HG02973 (cell line): ENCODE measurements around the gene TMX2.
A peak's percentile ranks its signal among the peaks of the same experiment; 100 is the strongest.
"Not testable (repeated sequence)": the region's sequence is repeated elsewhere in the genome, so short reads cannot be mapped to it uniquely, and the experiment has no call there.

Source experiments
- ATAC-seq: cut with Tn5 transposase; IDR thresholded peaks from one replicate; pipeline ENCODE4 v1.9.1; 2021; ENCODE audit warnings: moderate library complexity; ENCODE audit not compliant: unreplicated experiment

TMX2 gene, protein sequence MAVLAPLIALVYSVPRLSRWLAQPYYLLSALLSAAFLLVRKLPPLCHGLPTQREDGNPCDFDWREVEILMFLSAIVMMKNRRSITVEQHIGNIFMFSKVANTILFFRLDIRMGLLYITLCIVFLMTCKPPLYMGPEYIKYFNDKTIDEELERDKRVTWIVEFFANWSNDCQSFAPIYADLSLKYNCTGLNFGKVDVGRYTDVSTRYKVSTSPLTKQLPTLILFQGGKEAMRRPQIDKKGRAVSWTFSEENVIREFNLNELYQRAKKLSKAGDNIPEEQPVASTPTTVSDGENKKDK

DNA sequence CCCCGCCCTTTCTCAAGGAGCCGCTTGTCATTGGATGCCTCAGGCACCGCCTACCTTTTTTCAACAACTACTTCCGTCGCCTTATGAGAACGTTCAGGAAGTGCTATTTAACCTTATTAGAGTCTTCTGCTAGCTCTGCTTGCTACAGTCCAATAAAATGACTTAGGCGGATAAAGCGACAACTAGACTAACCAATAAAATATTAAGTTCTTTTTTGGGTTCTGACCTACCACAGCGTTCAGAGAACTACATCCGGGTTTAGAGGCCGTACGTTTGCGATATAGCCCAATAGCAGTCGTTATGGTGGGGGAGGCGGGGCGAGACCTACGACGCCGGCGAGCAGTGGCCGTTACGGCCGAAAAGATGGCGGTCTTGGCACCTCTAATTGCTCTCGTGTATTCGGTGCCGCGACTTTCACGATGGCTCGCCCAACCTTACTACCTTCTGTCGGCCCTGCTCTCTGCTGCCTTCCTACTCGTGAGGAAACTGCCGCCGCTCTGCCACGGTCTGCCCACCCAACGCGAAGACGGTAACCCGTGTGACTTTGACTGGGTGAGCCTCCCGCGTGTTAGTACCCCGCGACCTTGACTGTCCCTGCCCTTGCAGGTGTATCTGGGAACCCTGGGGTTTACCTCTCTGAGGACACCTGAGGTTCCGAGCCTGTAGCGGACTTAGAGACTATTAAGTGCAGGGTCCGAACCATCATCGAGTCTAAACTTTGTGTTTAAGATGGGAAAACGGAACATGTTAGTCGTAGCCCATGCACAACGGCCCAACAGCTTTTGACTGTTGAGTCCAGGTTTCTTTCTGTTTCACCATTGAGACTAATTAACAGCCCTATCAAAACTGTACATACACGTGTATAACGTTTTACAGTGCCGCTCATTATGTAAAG lies at the start of gene TMX2:
TSS of gene TMX2 (plus strand) at position 338 of the 895 bp plus-strand sequence. CDS start at position 364, 26 bp downstream.
- peak; percentile 91 for ATAC-seq

DNA sequence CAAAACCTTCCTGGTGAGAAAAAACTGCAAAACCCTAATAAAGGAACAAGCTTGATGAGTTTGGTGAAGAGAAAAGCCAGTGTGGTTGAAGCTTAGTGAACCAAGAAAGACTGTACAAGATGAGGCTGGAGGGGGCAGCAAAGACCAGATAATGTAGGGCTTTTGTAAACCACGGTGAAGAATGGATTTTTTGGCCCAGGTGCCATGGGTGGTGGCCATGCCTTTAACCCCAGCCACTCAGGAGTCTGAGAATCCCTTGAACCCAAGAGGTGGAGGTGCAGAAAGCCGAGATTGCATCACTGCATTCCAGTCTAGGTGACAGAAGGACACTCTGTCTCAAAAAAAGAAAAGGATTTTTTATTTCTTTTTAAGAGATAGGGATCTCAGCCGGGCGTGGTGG lies 49.5 kb upstream of the TMX2 start:
- ATAC-seq: no peak

DNA sequence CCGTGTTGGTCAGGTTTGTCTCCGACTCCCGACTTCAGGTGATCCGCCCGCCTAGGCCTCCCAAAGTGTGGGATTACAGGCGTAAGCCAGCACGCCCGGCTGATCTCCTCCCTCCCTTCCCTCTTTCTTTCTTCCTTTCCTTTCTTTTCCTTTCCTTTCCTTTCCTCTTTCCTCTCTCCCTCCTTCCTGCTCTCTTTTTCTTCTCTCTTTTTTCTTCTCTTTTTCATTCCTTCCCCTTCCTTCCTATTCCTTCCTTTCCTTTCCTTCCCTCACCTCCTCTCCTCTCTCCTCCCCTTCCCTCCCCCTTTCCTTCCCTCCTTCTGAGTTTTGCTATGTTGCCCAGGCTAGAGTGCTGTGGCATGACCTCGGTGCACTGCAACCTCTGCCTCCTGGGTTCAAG lies 48.4 kb upstream of the TMX2 start:
- ATAC-seq: no peak

DNA sequence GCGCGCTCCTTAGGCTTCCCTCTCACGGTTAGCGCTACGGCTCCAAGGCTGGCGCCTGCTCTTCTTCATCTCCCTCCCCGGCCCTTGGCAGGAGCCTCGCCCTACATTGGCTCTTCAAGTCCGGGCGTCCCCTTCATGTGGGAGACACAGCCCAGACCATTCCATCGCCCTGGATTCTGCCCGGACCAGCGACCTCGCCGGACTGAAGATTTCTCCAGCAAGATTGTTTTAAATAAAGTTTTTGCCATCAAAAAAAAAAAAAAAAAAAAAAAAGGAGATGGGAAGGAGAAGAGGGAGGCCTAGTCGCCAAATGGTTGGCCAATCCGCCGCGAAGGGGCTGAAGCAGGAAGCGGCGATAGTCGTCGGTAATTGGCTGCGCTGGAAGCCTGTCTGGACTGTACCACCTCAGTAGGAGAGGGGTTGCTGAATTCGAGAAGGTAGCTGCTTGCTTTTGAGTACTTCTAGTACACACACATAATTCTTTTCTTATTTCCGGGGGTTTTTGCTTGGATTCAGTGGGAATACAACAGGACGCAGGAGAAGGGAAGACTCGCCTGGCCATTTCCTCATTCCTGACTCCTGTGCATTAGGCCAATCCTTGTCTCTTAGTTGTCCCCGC lies 45.2 kb upstream of the TMX2 start:
- peak; percentile 54 for ATAC-seq

DNA sequence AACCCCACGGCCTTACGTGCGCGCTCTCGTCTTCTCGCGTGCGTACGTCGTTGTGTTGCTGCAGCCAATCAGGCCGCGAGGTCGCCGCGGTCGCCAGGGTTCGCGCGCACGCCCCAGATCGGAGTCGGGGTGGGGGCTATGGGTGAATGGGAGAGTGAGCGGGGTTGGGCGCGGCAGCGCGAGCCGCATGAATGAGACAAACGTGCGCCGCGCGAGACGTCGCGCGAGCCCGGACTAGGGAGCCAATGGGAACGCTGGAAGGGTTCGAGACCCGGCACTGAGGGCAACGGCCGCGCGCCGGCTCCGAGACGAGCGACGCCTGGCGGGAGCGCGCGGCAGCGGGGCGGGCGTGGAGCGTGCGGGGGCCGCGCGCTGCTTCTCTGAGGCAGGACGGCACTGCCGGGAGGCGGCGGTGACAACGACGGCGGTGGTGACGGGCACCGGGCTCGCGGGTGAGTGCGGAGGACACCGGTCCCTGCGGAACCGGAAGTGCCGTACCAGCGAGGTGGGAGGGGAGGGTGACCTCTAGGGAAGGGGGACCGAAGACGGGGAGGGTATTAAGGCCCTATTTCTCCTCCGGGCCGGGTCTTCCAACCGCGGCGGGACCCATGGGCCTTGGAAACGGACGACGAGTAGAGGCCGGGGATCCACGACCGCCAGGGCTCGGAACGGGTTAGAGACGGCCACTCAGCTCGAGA lies 44.5 kb upstream of the TMX2 start, which contains the start of gene ZDHHC5:
TSS of gene ZDHHC5 (plus strand) at position 379 of the 698 bp plus-strand sequence. CDS start 4,977 bp downstream, outside the sequence.
- ATAC-seq: peak; percentile 86

DNA sequence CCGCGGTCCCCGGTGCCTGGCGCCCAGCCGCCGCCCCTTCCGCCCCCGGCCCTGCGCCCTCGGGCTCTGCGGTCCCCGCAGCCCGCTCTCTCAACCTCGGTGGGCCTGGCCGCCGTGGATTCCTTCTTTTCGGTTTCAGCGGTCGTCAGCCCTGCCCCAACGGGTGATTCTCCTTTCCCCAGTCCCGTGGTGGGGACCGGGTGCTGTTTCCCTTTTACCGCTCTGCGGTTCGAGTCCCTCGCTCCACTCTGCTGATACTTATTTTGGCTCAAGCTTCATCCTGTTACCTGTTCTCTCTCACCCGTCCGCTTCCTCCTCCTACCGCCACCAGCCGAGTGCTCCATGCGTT lies 44.0 kb upstream of the TMX2 start:
- ATAC-seq: peak; percentile 9

DNA sequence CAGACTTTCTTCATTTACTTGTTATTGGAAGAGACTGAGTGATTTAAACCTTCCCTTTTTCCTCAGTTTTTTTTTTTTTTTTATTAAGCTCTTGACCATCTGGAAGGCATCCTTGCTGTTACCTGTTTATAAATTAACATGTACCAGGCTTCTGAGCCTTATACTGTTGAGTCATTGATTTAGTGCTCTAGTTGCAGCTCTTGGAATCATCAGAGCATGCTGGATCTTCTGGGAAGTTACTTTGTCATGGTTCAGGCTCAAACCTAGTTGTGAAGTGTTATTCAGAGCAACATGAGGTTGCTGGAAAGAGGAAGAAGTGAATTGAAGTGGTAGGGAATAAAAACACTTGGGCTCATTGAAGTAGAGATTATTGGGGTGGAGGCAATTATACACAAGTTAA lies 38.1 kb upstream of the TMX2 start:
- no peak for ATAC-seq

DNA sequence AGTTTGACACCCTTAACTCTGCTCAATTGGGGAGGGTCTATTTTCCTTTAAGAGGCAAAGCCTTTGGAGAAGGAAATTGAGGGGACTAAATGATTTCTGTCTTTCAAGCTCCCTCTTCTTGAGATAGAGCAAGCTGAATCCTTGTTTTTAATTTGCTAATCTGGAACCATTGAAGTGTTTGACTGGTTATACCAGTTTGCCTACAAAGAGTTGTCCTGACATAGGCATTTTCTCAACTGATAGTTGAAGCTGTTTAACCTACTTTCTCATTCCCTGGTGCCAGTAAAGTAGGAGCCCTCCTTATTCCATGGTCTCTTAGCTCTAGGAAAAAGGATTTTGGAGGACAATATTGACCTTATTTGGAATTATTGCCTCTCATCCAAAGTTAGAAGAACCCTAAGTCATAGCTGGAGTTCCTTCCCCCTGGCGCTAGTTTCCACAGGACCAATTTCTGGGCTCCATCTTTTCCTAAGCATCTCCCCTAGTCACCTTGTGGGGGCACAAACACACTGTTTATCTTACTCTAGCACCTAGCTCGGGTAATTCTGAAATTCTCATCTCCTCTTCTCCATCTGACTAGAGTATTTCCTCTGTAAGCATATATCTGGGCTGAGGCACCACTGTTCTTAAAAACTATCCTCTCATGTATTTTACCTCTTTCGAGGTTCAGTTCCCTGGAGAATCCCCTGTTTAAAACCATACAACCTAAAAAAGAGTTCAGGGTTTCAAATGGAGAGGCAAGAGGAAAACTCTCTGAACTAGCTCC lies 37.0 kb upstream of the TMX2 start:
- ATAC-seq: no peak

DNA sequence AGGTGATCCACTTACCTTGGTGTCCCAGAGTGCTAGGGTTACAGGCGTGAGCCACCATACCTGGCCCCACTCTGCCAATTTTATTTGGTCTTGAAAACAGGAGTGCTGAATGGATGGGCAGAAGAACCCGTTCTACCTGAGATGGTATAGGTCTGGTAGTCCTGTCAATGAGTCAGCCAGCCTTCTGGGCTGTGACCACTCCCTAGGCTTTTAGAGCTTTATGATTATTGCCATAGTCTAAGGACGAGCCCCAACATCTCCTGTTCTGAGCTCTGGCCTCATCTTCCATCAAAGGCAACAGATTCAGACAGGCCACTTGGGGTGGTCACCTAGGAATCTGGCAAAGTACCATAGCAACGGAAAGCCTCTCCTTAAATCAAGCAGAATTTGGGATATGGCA lies 33.0 kb upstream of the TMX2 start:
- ATAC-seq: no peak

DNA sequence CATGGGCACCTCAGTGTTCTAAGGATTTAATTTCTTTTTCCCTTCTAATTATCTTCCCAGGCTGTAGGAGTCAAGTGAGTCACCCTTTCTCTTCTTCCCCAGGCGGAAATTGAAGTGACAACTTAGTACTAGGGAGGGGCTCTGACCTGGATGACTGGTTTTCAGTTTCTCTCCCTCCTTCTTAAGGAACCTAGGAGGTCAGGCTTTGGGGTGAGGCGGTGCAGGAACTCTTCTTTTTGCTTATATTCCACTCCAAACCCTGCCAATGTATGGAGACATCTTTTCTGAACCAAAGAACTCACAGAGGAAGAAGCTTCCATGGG lies 31.9 kb upstream of the TMX2 start:
- ATAC-seq: no peak

DNA sequence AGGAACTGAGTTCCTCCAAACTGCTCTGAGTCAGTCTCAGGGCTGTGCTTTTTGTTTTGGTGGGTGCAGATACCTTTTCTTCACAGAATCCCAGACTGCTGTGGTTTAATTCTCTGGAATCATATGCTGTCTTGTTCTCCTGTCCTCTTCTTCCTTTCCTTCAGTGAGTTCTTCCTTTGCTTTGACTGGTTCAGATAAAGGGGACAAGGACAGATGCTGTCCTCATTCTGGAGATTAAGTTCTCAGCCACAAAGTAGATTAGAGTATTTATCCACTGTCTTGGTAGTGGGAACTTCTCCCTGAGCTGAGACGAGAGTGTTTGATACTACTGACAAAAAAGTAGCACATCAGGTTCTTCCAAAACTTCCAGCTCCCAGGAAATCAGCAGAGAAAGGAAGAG lies 31.2 kb upstream of the TMX2 start:
- ATAC-seq: no peak

DNA sequence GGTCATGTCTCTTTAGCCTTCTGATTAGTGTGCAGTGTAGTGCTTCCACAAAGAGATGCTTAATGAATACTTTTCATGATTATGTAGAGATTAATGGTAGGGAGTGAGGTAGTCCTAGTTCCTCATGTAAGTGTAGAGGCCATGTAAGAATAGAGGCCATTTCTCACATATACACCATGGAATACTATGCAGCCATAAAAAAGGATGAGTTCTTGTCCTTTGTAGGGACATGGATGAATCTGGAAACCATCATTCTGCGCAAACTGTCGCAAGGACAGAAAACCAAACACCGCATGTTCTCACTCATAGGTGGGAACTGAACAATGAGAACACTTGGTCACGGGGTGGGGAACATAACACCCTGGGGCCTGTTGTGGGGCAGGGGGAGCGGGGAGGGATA lies 21.9 kb upstream of the TMX2 start:
- ATAC-seq: not testable (repeated sequence)

DNA sequence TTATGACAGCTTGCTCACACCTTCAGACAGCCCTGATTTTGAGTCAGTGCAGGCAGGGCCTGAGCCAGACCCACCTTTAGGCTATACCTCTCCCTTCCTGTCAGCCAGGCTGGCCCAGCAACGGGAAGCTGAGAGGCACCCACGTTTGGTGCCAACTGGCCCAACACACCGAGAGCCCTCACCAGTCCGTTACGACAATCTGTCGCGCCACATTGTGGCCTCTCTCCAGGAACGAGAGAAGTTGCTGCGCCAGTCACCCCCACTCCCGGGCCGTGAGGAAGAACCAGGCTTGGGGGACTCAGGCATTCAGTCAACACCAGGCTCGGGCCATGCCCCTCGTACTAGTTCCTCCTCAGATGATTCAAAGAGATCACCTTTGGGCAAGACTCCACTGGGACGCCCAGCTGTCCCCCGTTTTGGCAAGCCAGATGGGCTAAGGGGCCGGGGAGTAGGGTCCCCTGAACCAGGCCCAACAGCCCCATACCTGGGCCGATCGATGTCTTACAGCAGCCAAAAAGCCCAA lies 13.5 kb upstream of the TMX2 start:
- no peak for ATAC-seq

DNA sequence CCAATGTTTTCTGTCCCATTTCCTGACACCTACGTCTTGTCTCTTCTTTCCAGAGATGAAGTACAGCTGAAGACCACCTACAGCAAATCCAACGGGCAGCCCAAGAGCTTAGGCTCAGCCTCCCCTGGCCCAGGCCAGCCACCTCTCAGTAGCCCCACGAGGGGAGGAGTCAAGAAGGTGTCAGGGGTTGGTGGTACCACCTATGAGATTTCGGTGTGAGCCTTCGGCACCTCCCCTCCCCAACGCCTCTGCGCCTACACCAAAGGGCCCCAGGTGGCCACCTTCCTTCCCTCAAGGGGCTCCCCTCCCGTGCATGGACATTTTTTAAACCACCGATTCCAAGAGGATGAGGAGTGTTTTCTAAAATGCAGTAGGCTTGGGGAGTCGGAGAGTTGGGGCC lies 12.6 kb upstream of the TMX2 start:
- no peak for ATAC-seq

DNA sequence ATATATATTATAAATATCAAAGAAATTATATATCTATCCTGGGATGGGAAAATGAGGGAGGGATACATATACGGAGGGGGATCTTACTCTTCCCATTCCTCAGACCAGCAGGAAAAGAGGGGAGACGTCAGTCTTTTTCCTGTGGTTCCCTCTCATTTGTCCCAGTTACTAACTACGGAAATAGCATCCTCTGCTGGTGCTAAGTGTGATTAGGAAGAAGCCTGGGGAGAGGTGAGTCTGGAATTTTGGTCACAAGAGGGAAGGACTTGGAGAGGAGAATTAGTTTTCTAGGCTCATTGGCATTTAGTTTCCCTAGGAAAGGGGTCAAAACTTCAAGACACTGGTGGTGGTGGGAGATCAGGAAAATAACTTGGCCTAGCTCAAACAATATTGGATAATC lies 12.0 kb upstream of the TMX2 start:
- no peak for ATAC-seq

DNA sequence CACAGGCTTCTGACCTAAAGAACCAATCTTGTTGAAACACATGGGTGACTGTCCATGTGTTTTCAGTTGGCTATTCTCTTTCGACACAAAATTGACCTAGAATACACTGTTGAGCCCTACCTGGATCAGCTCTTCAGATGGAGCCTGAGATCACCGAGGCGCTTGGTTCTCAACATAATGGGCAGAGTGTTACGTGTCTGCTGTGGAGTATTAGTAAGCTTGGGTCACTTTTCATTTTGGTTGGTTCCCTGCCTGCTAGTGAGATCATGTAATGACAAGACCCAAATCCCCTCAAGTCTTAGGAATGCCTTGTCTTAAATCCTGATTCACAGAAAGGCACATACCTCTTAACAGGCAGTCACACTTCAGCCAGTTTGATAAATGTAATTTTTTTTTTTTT lies 9.1 kb upstream of the TMX2 start:
- ATAC-seq: no peak

DNA sequence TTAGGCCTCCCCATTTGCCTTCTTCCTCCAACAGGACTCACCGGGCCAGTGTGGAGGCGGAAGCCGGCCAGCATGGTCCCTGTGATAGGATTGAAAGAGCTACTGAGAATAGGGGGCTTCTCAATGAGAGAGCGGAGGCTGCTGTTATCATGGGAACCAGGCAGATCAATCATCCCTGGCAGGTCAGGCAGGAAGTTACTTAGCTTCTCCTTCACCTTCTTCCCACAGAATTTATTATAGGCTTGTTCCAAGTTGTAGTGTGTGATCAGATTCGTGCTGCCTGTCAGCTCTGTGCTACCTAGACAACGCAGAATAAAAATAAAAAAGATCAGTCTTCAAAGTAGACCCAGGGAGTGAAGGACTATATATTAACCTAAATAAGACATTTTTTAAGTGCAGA lies 7.5 kb upstream of the TMX2 start:
- no peak for ATAC-seq

DNA sequence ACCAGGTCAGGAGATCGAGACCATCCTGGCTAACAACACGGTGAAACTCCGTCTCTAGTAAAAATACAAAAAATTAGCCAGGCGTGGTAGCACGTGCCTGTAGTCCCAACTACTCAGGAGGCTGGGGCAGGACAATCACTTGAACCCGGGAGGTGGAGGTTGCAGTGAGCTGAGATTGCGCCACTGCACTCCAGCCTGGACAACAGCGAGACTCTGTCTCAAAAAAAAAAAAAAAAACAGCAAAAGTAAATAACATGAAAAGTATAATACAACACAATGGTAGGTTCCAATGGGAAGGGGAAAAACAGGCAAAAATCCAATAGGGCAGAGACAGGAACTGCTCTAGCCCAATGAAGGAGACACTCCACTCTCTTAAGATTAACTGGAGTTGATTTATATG lies 7.0 kb upstream of the TMX2 start:
- ATAC-seq: not testable (repeated sequence)

DNA sequence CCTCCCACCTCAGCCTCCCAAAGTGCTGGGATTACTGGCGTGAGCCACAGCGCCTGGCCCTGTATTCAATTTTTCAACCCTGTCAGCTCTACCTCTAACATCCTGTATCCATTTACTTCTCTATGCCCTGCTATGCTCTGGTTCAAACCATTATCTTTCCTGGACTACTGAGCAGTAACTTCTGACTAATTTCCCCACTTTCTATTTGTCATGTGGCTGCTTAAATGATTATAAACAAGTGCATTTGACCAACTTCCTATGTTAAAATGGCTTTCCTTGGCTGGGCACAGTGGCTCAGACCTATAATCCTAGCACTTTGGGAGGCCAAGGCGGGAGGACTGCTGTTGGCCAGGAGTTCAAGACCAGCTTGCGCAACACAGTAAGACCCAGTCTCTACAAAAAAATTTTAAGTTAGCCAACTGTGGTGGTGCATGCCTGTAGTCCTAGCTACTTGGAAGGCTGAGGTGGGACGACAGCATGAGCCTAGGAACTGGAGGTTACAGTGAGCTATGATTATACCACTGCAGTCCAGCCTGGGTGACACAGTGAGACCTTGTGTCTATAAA lies 2.5 kb upstream of the TMX2 start:
- no peak for ATAC-seq
